GM13976 (cell line): ENCODE data around the gene AMMECR1.
A peak's percentile ranks its signal among the peaks of the same experiment; 100 is the strongest.

Experiments
- DNase-seq: peaks from one replicate; pipeline ENCODE4 v3.0.0; 2012; ENCODE audit warnings: low spot score
- in situ Hi-C: fragments of 300-500 bp; cut with MboI; formaldehyde crosslinking; loops from one replicate; pipeline ENCODE4 v1.12.0; 2022; ENCODE audit warnings: low sequenced_read_pairs, mixed read lengths, inconsistent platforms; ENCODE audit not compliant: unreplicated experiment
- TF ChIP-seq, protein P1 (sequence below): IDR thresholded peaks from 2 replicates; pipeline ENCODE4 v1.5.1; 2012; ENCODE audit warnings: borderline replicate concordance, mild to moderate bottlenecking; ENCODE audit not compliant: insufficient read depth; ENCODE audit errors: extremely low read depth, missing control alignments, control extremely low read depth

Gene AMMECR1

DNA sequence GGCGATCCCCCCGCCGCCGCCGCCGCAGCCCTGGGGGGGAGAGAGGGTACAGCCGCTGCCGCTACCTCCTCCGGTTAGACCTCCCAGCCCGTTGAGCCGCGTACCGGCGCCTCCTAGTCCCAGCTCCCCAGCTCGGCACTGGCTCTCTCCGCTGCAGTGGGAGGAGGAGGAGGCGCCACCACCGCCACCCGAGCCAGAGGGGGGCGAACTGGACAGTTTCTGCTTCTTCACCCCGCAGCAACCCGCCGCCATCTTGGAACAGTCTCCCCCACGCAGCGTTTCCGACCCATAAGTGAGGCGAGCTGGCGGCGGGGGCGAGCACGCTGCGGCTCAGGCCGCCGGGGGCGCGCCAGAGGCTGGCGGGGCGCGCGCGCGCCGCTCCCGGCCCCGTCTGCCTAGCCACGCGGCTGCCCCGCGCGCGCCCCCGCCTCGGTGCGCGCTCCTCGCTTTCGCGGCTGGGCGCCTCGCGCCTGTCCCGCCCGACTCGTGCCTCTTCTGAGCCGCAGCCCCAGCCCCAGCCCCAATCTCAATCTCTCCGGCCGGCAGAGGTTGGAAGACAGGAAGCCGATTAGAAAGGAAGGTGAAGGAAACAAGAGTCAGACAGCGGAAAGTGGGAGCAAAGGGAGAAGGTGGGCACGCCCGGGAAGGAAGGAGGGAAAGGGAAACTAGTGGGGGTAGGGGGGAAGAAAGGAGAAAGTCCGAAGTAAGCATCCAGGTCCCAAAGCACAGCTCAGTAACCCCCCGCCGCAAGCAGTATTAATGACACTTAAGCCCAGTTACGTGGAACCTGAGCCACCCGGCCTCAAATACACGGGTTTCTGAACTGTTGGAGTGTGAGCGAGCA is at the start of gene AMMECR1:
AMMECR1 (minus strand) TSS at position 266 of the 844 bp plus-strand sequence; CDS start at position 252, 14 bp downstream.
- in situ Hi-C loops, result no loop called here
- peak; percentile 80 for DNase-seq
- TF ChIP-seq, protein P1, sequence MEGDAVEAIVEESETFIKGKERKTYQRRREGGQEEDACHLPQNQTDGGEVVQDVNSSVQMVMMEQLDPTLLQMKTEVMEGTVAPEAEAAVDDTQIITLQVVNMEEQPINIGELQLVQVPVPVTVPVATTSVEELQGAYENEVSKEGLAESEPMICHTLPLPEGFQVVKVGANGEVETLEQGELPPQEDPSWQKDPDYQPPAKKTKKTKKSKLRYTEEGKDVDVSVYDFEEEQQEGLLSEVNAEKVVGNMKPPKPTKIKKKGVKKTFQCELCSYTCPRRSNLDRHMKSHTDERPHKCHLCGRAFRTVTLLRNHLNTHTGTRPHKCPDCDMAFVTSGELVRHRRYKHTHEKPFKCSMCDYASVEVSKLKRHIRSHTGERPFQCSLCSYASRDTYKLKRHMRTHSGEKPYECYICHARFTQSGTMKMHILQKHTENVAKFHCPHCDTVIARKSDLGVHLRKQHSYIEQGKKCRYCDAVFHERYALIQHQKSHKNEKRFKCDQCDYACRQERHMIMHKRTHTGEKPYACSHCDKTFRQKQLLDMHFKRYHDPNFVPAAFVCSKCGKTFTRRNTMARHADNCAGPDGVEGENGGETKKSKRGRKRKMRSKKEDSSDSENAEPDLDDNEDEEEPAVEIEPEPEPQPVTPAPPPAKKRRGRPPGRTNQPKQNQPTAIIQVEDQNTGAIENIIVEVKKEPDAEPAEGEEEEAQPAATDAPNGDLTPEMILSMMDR, result no peak

DNA sequence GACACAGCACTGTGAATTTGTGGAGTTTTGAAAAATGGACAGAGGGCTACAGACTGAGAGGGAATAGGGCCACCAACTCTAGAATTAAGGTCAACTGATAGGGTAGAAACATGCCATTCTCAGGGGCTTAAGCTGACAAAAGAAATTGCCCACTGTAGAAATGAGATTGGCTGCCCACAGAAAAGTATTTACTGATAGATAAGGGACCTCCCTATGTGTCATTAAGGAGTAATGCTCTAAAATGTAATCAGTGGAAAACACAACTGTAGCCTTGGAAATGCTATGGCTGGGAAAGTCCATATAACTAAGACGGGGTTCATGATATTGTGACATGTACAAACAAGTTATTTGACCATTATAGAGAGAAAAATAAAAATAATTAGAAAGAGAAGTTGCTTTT is 45.4 kb upstream of the AMMECR1 start:
- in situ Hi-C loops, result no loop called here
- no peak for DNase-seq
- TF ChIP-seq, protein P1, result no peak

DNA sequence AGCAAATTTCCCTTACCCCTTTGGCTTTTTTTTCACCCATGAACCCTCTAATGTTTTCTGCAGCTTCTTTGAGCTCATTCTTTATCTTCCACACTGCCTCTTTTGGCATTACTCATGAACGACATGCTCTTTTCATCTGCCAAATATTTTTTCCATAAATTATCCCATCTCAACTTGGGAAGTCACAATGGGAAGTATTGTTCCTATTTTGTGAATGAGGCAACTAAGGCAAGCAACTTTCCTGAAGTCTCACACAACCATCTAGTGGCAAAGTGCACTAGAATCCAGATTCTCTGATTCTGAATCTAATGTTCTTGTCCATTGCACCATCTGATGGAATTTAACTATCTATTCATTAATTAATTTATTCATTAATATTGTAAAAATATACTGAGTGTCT is 41.4 kb upstream of the AMMECR1 start:
- in situ Hi-C loops, result no loop called here
- DNase-seq, result no peak
- TF ChIP-seq, protein P1, result no peak

DNA sequence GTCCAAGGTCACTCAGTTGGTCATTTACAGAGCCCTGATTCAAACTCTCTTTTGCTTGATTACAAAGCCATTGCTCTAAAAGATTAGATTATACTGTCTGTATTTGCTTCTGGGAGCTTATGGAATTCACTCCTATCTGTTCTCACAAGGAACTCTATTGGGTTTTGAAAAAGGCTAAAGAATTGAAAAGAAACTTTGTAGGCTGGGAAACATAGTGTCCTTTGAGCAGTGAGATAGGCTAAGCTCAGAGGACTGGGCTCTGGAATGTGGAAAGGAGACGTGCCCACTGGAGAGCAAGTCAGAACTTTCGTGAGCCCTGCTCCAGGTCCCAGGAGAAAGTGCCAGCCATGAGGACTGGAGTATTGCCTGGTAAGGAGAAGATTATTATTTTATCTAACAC is 40.7 kb upstream of the AMMECR1 start, which contains the start of gene RTL9:
RTL9 (plus strand) TSS at position 301 of the 400 bp plus-strand sequence. CDS start 91,770 bp downstream, outside the sequence.
- in situ Hi-C loops, result no loop called here
- no peak for DNase-seq
- TF ChIP-seq, protein P1, result no peak

DNA sequence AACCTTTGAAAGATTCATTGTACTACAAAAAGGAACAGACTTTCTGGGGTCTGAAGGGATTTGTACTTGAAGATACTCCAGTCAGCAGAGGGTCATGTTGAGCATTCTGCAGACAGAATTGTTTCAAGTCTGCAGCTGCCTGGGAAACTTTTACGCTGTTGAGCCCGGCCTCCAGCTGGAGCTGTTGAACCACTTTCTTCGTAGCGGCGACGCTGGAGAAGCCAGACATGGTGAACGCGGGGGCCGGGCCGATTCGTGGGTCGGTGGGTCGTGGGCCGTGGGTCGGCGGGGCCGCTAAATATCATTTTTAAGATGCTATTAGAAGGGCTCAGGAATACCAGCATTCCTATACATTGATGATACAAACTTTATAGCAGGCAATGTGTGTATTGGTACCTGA is 28.8 kb upstream of the AMMECR1 start:
- DNase-seq, result no peak
- in situ Hi-C loops, result no loop called here
- TF ChIP-seq, protein P1, result no peak

DNA sequence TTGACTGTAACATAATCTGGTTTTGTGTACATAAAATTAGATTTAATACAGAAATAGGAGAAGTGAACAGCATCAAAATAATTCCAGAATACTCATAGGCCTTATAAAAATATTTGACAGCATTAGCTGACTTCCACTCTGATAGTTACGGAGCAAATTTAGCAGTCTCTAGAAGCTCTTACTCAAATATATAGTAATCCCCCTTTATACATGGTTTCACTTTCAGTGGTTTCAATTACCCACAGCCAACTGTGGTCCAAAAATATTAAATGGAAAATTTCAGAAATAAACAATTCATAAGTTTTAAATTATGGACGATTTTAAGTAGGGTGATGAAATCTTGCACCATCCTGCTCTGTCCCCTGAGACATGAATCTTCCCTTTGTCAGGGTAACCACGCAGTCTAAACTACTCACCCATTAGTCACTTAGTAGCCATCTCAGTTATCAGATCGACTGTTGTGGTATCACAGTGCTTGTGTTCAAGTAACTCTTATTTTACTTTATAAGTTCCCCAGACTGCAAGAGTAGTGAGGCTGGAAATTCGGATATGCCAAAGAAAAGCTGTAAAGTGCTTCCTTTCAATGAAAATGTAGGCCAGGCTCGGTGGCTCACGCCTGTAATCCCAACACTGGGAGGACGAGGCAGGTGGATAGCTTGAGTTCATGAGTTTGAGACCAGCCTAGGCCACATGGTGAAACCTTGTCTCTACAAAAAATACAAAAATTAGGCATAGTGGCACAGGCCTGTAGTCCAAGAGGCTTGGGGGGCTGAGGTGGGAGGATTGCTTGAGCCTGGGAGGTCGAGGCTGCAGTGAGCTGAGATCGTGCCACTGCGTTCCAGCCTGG is 23.5 kb upstream of the AMMECR1 start:
- in situ Hi-C loops, result no loop called here

More for the DNA sequence above, 23.5 kb upstream of the AMMECR1 start:
- TF ChIP-seq, protein P1, result no peak
- peak; percentile 12 for DNase-seq
